Endodermal cell (in vitro differentiated cells): ENCODE measurements around the gene RHOT1. TPM values are rescaled to one million over a fixed set of nuclear protein-coding genes. Genes with fewer than 3 reads are reported as not detected.

Source experiments
- DNase-seq: peaks from one replicate; pipeline ENCODE4 v3.0.0-alpha.2; 2017
- H3K27ac ChIP-seq: 2 replicates; pipeline ENCODE4 v1.5.1; 2013; ENCODE audit warnings: mild to moderate bottlenecking, low read depth, low read length, moderate library complexity
- H3K27me3 ChIP-seq: 2 replicates; pipeline ENCODE4 v1.6.1; 2013; ENCODE audit warnings: mild to moderate bottlenecking, low read length, moderate library complexity; ENCODE audit not compliant: insufficient read depth, control insufficient read depth, poor library complexity, severe bottlenecking
- H3K36me3 ChIP-seq: 2 replicates; pipeline ENCODE4 v1.7.0; 2013; ENCODE audit warnings: mild to moderate bottlenecking, low read length, moderate library complexity; ENCODE audit not compliant: control insufficient read depth, insufficient read depth
- H3K4me1 ChIP-seq: one replicate; pipeline ENCODE4 v1.7.0; 2013; ENCODE audit warnings: low read length; ENCODE audit not compliant: control insufficient read depth, insufficient read depth
- H3K4me3 ChIP-seq: 2 replicates; pipeline ENCODE4 v1.5.1; 2013; ENCODE audit warnings: mild to moderate bottlenecking, low read length, moderate library complexity
- H3K9ac ChIP-seq: 2 replicates; pipeline ENCODE4 v1.6.1; 2013; ENCODE audit warnings: mild to moderate bottlenecking, low read length, moderate library complexity; ENCODE audit not compliant: poor library complexity, severe bottlenecking; ENCODE audit errors: extremely low read depth
- H3K9me3 ChIP-seq: 2 replicates; pipeline ENCODE4 v1.6.1; 2013; ENCODE audit warnings: mild to moderate bottlenecking, low read length, moderate library complexity; ENCODE audit not compliant: control insufficient read depth
- H3K27ac Mint-ChIP-seq: 2 replicates; pipeline ENCODE4 v1.8.0; 2020; ENCODE audit warnings: mixed read lengths
- H3K27me3 Mint-ChIP-seq: 2 replicates; pipeline ENCODE4 v1.8.0; 2021; ENCODE audit warnings: mild to moderate bottlenecking, mixed read lengths; ENCODE audit not compliant: insufficient read depth
- H3K36me3 Mint-ChIP-seq: 2 replicates; pipeline ENCODE4 v1.8.0; 2020; ENCODE audit warnings: low read depth, mixed read lengths
- H3K4me1 Mint-ChIP-seq: 2 replicates; pipeline ENCODE4 v1.8.0; 2020; ENCODE audit warnings: mixed read lengths
- H3K4me3 Mint-ChIP-seq: 2 replicates; pipeline ENCODE4 v1.8.0; 2020; ENCODE audit warnings: mild to moderate bottlenecking, moderate library complexity, mixed read lengths
- H3K9me3 Mint-ChIP-seq: 2 replicates; pipeline ENCODE4 v1.8.0; 2020; ENCODE audit warnings: mild to moderate bottlenecking, mixed read lengths
- CTCF ChIP-seq: fragments of 200-600 bp; sonication (generic); conservative IDR thresholded peaks from 2 replicates; pipeline ENCODE4 v1.5.0; 2021; ENCODE audit warnings: antibody characterized with exemption, mild to moderate bottlenecking
- WGBS, 2 experiments: methylation state at CpG; one replicate each; pipeline versions ENCODE4 v1.1.5 to v1.1.7; 2013; ENCODE audit warnings: missing lambda C conversion rate in 2 of 2, mixed read lengths in 1 of 2; ENCODE audit not compliant: insufficient coverage in 1 of 2, insufficient read length in 1 of 2; 5-methylcytosine and 5-hydroxymethylcytosine counted together
- total RNA-seq, 2 donors: library from RNA; stranded (reverse); fragmentation: NEBNext Ultra II Directional in 1 of 2; extraction: Animal tissue kit (Norgen Biotek cat#: 25700) in 1 of 2; gene quantifications; 2 replicates in 1 of 2; 3 replicates in 1 of 2; pipeline ENCODE4 v1.2.1, GENCODE V29; 2021

Gene RHOT1
- total RNA-seq, 2 donors from 2014 or later = 30.0 to 35.7 TPM

- peaks cover 4% of the 10 kb centered on the region for H3K9me3 ChIP-seq
- WGBS, 2 experiments = 88% methylated on average over 2 of the region's 2 CpGs; no CpG with 5 or more reads in 1 of the 2 experiments
- H3K4me1 ChIP-seq = no peaks in the 10 kb centered on the region
- H3K9ac ChIP-seq = no peak overlapping the region
- DNase-seq = no peak
- peaks cover 42% of the 10 kb centered on the region for H3K36me3 Mint-ChIP-seq
- no peaks in the 10 kb centered on the region for H3K27me3 Mint-ChIP-seq
- no peak overlapping the region for H3K4me3 Mint-ChIP-seq
- H3K4me3 ChIP-seq = no peak overlapping the region
- no peak overlapping the region for H3K27ac ChIP-seq
- TF ChIP-seq CTCF = no peak
- peaks cover 3% of the 10 kb centered on the region for H3K4me1 Mint-ChIP-seq
- no peak overlapping the region for H3K27ac Mint-ChIP-seq
- no peaks in the 10 kb centered on the region for H3K9me3 Mint-ChIP-seq
- peaks cover 43% of the 10 kb centered on the region for H3K36me3 ChIP-seq
- H3K27me3 ChIP-seq = no peaks in the 10 kb centered on the region
Observed at GRCh38 chr17:32189343-32189742, 47.0 kb downstream of the RHOT1 start.

- no peak for DNase-seq
- H3K9me3 ChIP-seq = no peaks in the 10 kb centered on the region
- no peak overlapping the region for H3K27ac ChIP-seq
- no peak overlapping the region for H3K4me3 ChIP-seq
- no peak for TF ChIP-seq CTCF
- no peaks in the 10 kb centered on the region for H3K4me1 ChIP-seq
- H3K27ac Mint-ChIP-seq = no peak overlapping the region
- H3K27me3 Mint-ChIP-seq = no peaks in the 10 kb centered on the region
- peaks cover 3% of the 10 kb centered on the region for H3K4me1 Mint-ChIP-seq
- no peak overlapping the region for H3K9ac ChIP-seq
- H3K9me3 Mint-ChIP-seq = no peaks in the 10 kb centered on the region
- H3K36me3 ChIP-seq = peaks cover 44% of the 10 kb centered on the region
- H3K36me3 Mint-ChIP-seq = peaks cover 40% of the 10 kb centered on the region
- H3K4me3 Mint-ChIP-seq = no peak overlapping the region
- H3K27me3 ChIP-seq = no peaks in the 10 kb centered on the region
Observed at GRCh38 chr17:32191306-32191705, 49.0 kb downstream of the RHOT1 start.

- no peak overlapping the region for H3K27ac ChIP-seq
Observed at GRCh38 chr17:32192379-32192778, 50.1 kb downstream of the RHOT1 start.

More at GRCh38 chr17:32192379-32192778, 50.1 kb downstream of the RHOT1 start:
- no peaks in the 10 kb centered on the region for H3K27me3 ChIP-seq
- no peak for TF ChIP-seq CTCF
- no peaks in the 10 kb centered on the region for H3K27me3 Mint-ChIP-seq
- H3K36me3 ChIP-seq = peaks cover 52% of the 10 kb centered on the region
- H3K9me3 Mint-ChIP-seq = no peaks in the 10 kb centered on the region
- H3K36me3 Mint-ChIP-seq = peaks cover 44% of the 10 kb centered on the region
- no peak overlapping the region for H3K4me3 ChIP-seq
- WGBS, 2 experiments = 88 to 92% methylated on average over 4 to 6 of the region's 6 CpGs
- H3K9ac ChIP-seq = no peak overlapping the region
- peaks cover 3% of the 10 kb centered on the region for H3K4me1 Mint-ChIP-seq
- no peak overlapping the region for H3K27ac Mint-ChIP-seq
- H3K4me3 Mint-ChIP-seq = no peak overlapping the region
- no peak for DNase-seq
- H3K9me3 ChIP-seq = no peaks in the 10 kb centered on the region
- no peaks in the 10 kb centered on the region for H3K4me1 ChIP-seq
